ENCODE data around the gene CDK5RAP2. TPM values are rescaled to one million over a fixed set of nuclear protein-coding genes. Genes with fewer than 3 reads are reported as not detected.

CDK5RAP2 gene
- total and polyA plus RNA-seq, 10 of the 15 experiments (the other 5 are each of a cell fraction or from before 2014, with no cell fraction given) = 16.2 to 53.5 (median 34.5) TPM

- TF ChIP-seq SKIL (IDR thresholded peaks at IDR 0.05; ENCODE audit: low read depth, poor library complexity, severe bottlenecking) (no peak), PRDM15 (CRISPR knock-in tag; IDR thresholded peaks at IDR 0.05) (no peak), HDGF (IDR thresholded peaks at IDR 0.05) (no peak), BMI1 (IDR thresholded peaks at IDR 0.05; ENCODE audit: borderline replicate concordance) (no peak)
These were observed 47.1 kb downstream of the CDK5RAP2 start (continued) for GRCh38 chr9:120532891-120533290.

- SMC1A ChIA-PET (ENCODE audit: uncharacterized antibody, unreplicated experiment) = interaction anchor here (1.0 kb wide), 1 partner anchor 10 kb away, joined by 3 read pairs; no protein-coding TSS in a partner anchor
- no peak overlapping the region for H3K4me3 ChIP-seq
- DNase-seq (ENCODE audit: low read depth, low spot score) (no peak), ATAC-seq (no peak), FAIRE-seq (no peak)
- H3K4me2 ChIP-seq (ENCODE audit: control insufficient read depth, insufficient read depth) = no peak overlapping the region
- no TSS peak for BruUV-seq (replicated peaks)
- H3K4me1 ChIP-seq (ENCODE audit: control insufficient read depth, insufficient read depth, low read length) = no peaks in the 10 kb centered on the region
- RAD21 ChIA-PET (ENCODE audit: unreplicated experiment) = no interaction called here
- CTCF ChIA-PET = interaction anchor here (2.1 kb wide), 1 partner anchor 55 kb away, joined by 4 read pairs; no protein-coding TSS in a partner anchor
- H3K79me2 ChIP-seq (ENCODE audit: control insufficient read depth, insufficient read depth, low read length) = no peaks in the 10 kb centered on the region
- no peak overlapping the region for H2AFZ ChIP-seq (ENCODE audit: control insufficient read depth, low read depth, low read length)
- H4K20me1 ChIP-seq (ENCODE audit: control insufficient read depth, insufficient read depth) = no peaks in the 10 kb centered on the region
- no peak overlapping the region for H3K9ac ChIP-seq (ENCODE audit: control insufficient read depth, insufficient read depth, low read length)
- no peaks in the 10 kb centered on the region for H3K27me3 ChIP-seq (replicated peaks in 1 of 2; ENCODE audit: control insufficient read depth in 2 of 2, insufficient read depth in 2 of 2, low read length in 1 of 2)
- POLR2A ChIA-PET = interaction anchor here (0.6 kb wide), 1 partner anchor 21 kb away, joined by 6 read pairs; no protein-coding TSS in a partner anchor
- in situ Hi-C loops (cut with MboI) (no loop called here), intact Hi-C loops (cut with micrococcal nuclease; ENCODE audit: unreplicated experiment) (no loop called here)
- H3K9me3 ChIP-seq (replicated peaks; ENCODE audit: control insufficient read depth, insufficient read depth, low read length) = no peaks in the 10 kb centered on the region
- no peak overlapping the region for H3K27ac ChIP-seq (ENCODE audit: control insufficient read depth, insufficient read depth)
- WGBS (ENCODE audit: insufficient coverage, insufficient replicate concordance, low lambda C conversion rate, missing lambda C conversion rate) = 99% methylated on average over 6 of the region's 6 CpGs
- peaks cover 17 to 27% of the 10 kb centered on the region in 2 experiments for H3K36me3 ChIP-seq (ENCODE audit: control insufficient read depth in 2 of 2, insufficient read depth in 2 of 2, low read length in 1 of 2)
- TF ChIP-seq EZH2 (IDR thresholded peaks at IDR 0.05; ENCODE audit: borderline replicate concordance, control insufficient read depth, low read depth, low read length) = no peak
- no peak for TF ChIP-seq NBN (IDR thresholded peaks at IDR 0.05)
- no peak for TF ChIP-seq ZBTB33 (IDR thresholded peaks at IDR 0.05)
- no peak for TF ChIP-seq ZBTB40 (IDR thresholded peaks at IDR 0.05; ENCODE audit: borderline replicate concordance)
These were observed 47.5 kb downstream of the CDK5RAP2 start for GRCh38 chr9:120532475-120532874.
